GM12872 (cell line): ENCODE data around the gene ADM2.

ENCODE experiments used
- CTCF ChIP-seq: IDR thresholded peaks from 3 replicates; pipeline ENCODE4 v1.5.1; 2011; ENCODE audit warnings: low read depth, mild to moderate bottlenecking, low read length, moderate library complexity; ENCODE audit not compliant: insufficient read depth

Gene ADM2

GRCh38 chr22:50473855-50474671 is 7.3 kb upstream of the ADM2 start:
- no peak for TF ChIP-seq CTCF

GRCh38 chr22:50474710-50475651 is 6.4 kb upstream of the ADM2 start, which contains the start of gene SBF1:
TSS of gene SBF1 (minus strand) at chr22:50475035. CDS start at chr22:50474840, 195 bp downstream.
- TF ChIP-seq CTCF, result no peak

- TF ChIP-seq CTCF, result no peak
Measured at GRCh38 chr22:50475652-50476002, 5.7 kb upstream of the ADM2 start.

- no peak for TF ChIP-seq CTCF
Measured at GRCh38 chr22:50476868-50477267, 4.5 kb upstream of the ADM2 start.

GRCh38 chr22:50477923-50478322 is 3.4 kb upstream of the ADM2 start:
- TF ChIP-seq CTCF, result no peak

GRCh38 chr22:50479721-50480120 is 1.6 kb upstream of the ADM2 start:
- no peak for TF ChIP-seq CTCF

GRCh38 chr22:50481045-50481439 is 301 bp upstream of the ADM2 start:
- no peak for TF ChIP-seq CTCF
